PC-3 (cell line): ENCODE results near the gene CCBE1.

Source experiments
- CTCF ChIP-seq: fragments of 300-600 bp; sonication (generic); conservative IDR thresholded peaks from 2 replicates; pipeline ENCODE4 v1.5.1; 2017; ENCODE audit warnings: antibody characterized with exemption, low read depth, mild to moderate bottlenecking, low read length
- EZH2 ChIP-seq: fragments of 300-600 bp; sonication (generic); IDR thresholded peaks from one replicate; pipeline ENCODE4 v1.6.1; 2017; ENCODE audit warnings: antibody characterized with exemption, mild to moderate bottlenecking, low read length; ENCODE audit not compliant: unreplicated experiment
- EZH2phosphoT487 ChIP-seq: fragments of 300-600 bp; sonication (generic); IDR thresholded peaks from 2 replicates; pipeline ENCODE4 v1.6.1; 2018; ENCODE audit warnings: mild to moderate bottlenecking, antibody characterized with exemption, low read length, borderline replicate concordance

DNA sequence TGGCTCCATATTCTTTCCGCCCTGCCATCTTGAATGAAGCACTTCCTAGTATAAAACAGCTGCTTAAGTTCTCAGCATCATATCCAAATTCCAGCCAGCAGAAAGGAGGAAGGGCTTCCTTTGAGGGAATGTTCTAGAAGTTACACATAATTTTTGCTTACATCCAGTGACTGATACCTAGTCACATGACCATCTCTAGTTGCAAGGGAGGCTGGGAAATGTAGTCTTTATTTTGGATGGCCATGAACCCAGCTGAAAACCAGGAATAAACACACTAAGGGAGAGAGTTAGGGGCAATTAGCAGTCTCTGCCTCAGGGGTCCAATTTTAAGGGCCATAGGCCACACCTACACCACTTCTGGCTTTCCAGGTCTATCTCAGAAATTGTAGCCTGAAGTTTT, 280.4 kb downstream of the CCBE1 start:
- TF ChIP-seq EZH2phosphoT487: no peak
- no peak for TF ChIP-seq CTCF
- TF ChIP-seq EZH2: no peak
